Skin of body (tissue), 2 donors: ENCODE measurements around the gene PTPN4. TPM values are rescaled to one million over a fixed set of nuclear protein-coding genes. Genes with fewer than 3 reads are reported as not detected.
"Not testable (repeated sequence)": the region's sequence is repeated elsewhere in the genome, so short reads cannot be mapped to it uniquely, and the experiment has no call there.

ENCODE experiments used
- DNase-seq: peaks from one replicate; lab custom pipeline; 2025; lab: John Stamatoyannopoulos, UW
- total RNA-seq: library from RNA; depleted of rRNA; stranded (reverse); fragments of >200 nt; gene quantifications from one replicate; pipeline ENCODE4 v1.2.3, GENCODE V29; 2014

The PTPN4 gene
- total RNA-seq, 1 donor from 2014 or later: 40.6 TPM

GRCh38 chr2:120013597-120014223 is 254.0 kb downstream of the PTPN4 start:
- DNase-seq: no peak

GRCh38 chr2:120014226-120014980 is 254.7 kb downstream of the PTPN4 start:
- no peak for DNase-seq

GRCh38 chr2:120016800-120017199 is 257.1 kb downstream of the PTPN4 start:
- no peak for DNase-seq

GRCh38 chr2:120017201-120017600 is 257.5 kb downstream of the PTPN4 start:
- no peak for DNase-seq

GRCh38 chr2:120018549-120018948 is 258.8 kb downstream of the PTPN4 start:
- DNase-seq: no peak

- no peak for DNase-seq
Observed at GRCh38 chr2:120020554-120020953, 260.8 kb downstream of the PTPN4 start.

GRCh38 chr2:120022505-120022904 is 262.8 kb downstream of the PTPN4 start:
- not testable (repeated sequence) for DNase-seq

GRCh38 chr2:120026890-120027289 is 267.2 kb downstream of the PTPN4 start:
- no peak for DNase-seq

- no peak for DNase-seq
Observed at GRCh38 chr2:120028795-120029194, 269.1 kb downstream of the PTPN4 start.

- no peak for DNase-seq
Observed at GRCh38 chr2:120029672-120030640, 270.2 kb downstream of the PTPN4 start.

- no peak for DNase-seq
Observed at GRCh38 chr2:120032297-120032696, 272.6 kb downstream of the PTPN4 start.

Other genes with a start within 250 kb of the PTPN4 start
- not detected for gene SCTR, start 235.4 kb upstream of the PTPN4 start, total RNA-seq
- gene CFAP221, start 215.5 kb upstream of the PTPN4 start, total RNA-seq: 0.20 TPM
- gene TMEM177, start 80.7 kb upstream of the PTPN4 start, total RNA-seq: 5.9 TPM